Measurements from ENCODE around the gene PLCE1. TPM values are rescaled to one million over a fixed set of nuclear protein-coding genes. Genes with fewer than 3 reads are reported as not detected.

Gene PLCE1
- total and polyA plus RNA-seq, 2 of the 8 experiments (the other 6 are each of a cell fraction or from before 2014, with no cell fraction given) = 0.05 to 0.06 TPM

- Histone ChIP-seq H4K5ac (ENCODE audit: insufficient read length, low read depth, low read length) (no peak overlapping the region), H3K79me2 (ENCODE audit: control insufficient read depth in 1 of 2, insufficient read depth in 2 of 2, low read length in 2 of 2) (no peaks in the 10 kb centered on the region), H3K4me2 (ENCODE audit: insufficient read depth in 1 of 2, low read depth in 2 of 2, low read length in 2 of 2) (peak overlapping the region in 1 of 2 experiments; percentile 79; a peak in 1 of 4 replicates), H3K14ac (ENCODE audit: insufficient read length) (no peak overlapping the region), H3K56ac (replicated peaks; ENCODE audit: insufficient read length, low read depth, low read length) (no peak overlapping the region), H3K4me3 (ENCODE audit: extremely low read depth in 1 of 4, insufficient read depth in 2 of 4, low read depth in 3 of 4, low read length in 4 of 4) (no peak overlapping the region), H3K27ac (ENCODE audit: low read depth, low read length) (no peak overlapping the region), H2AFZ (ENCODE audit: low read length) (no peak overlapping the region), H4K8ac (ENCODE audit: extremely low read depth, insufficient read depth, low read length) (no peak overlapping the region), H3K9ac (replicated peaks in 1 of 4; ENCODE audit: extremely low read depth in 1 of 4, low read depth in 3 of 4, low read length in 3 of 4) (no peak overlapping the region), H2BK15ac (ENCODE audit: low read length) (no peak overlapping the region), H3K18ac (ENCODE audit: extremely low read depth, low read length) (no peak overlapping the region), H3K36me3 (ENCODE audit: control insufficient read depth in 2 of 4, insufficient read depth in 4 of 4, low read length in 3 of 4) (no peaks in the 10 kb centered on the region), H3K4me1 (replicated peaks in 1 of 4; ENCODE audit: control insufficient read depth in 3 of 4, insufficient read depth in 4 of 4, low read length in 3 of 4) (peaks cover 0 to 3% (median 0%) of the 10 kb centered on the region in 4 experiments; a peak in 3 of 7 replicates), H3K23ac (ENCODE audit: insufficient read length) (no peak overlapping the region), H2BK120ac (replicated peaks; ENCODE audit: low read depth, low read length) (no peak overlapping the region), H3K79me1 (ENCODE audit: low read depth, low read length) (no peaks in the 10 kb centered on the region), H2BK12ac (ENCODE audit: low read depth, low read length) (no peak overlapping the region), H2BK20ac (ENCODE audit: low read length) (no peak overlapping the region), H4K91ac (replicated peaks; ENCODE audit: insufficient read length, low read length) (no peak overlapping the region), H3K9me3 (ENCODE audit: insufficient read depth in 2 of 2, low read depth in 1 of 2, low read length in 1 of 2) (no peaks in the 10 kb centered on the region), H4K20me1 (replicated peaks in 1 of 2; ENCODE audit: control insufficient read depth in 1 of 2, insufficient read depth in 2 of 2, low read length in 2 of 2) (no peaks in the 10 kb centered on the region), H2AK5ac (ENCODE audit: low read depth, low read length) (no peak overlapping the region), H2BK5ac (ENCODE audit: low read depth, low read length) (no peak overlapping the region), H3K27me3 (replicated peaks in 1 of 4; ENCODE audit: control insufficient read depth in 3 of 4, extremely low read depth in 1 of 4, insufficient read depth in 3 of 4, low read length in 3 of 4) (peaks cover 25 to 65% (median 50%) of the 10 kb centered on the region in 4 experiments), H3K4ac (replicated peaks; ENCODE audit: insufficient read length, low read depth, low read length) (no peak overlapping the region), H3K23me2 (ENCODE audit: low read depth, low read length) (peaks cover 8% of the 10 kb centered on the region; the same call in 1 of the 2 replicates)
- DNase-seq (ENCODE audit: low read depth in 1 of 2, low spot score in 2 of 2) (no peak), FAIRE-seq (peak; percentile 13)
- ChIA-PET POLR2A (ENCODE audit: partially characterized antibody) (no interaction called here), CTCF (ENCODE audit: partially characterized antibody) (interaction anchor here (0.8 to 2.0 kb wide), 13 partner anchors 9 to 154 kb away, joined by 3 to 7 read pairs (median 3); no protein-coding TSS in a partner anchor)
- WGBS, 2 experiments (ENCODE audit: extremely low coverage in 1 of 2, insufficient coverage in 1 of 2, insufficient read length in 1 of 2, insufficient replicate concordance in 2 of 2, low coverage in 1 of 2, low lambda C conversion rate in 2 of 2, missing lambda C conversion rate in 1 of 2) = 76% methylated on average over 2 of the region's 2 CpGs; no CpG with 5 or more reads in 1 of the 2 experiments
- TF ChIP-seq RXRA (IDR thresholded peaks at IDR 0.05; ENCODE audit: insufficient read depth, low read depth, low read length) (no peak), RAD21 (IDR thresholded peaks at IDR 0.05 in 1 of 2, conservative IDR thresholded peaks at IDR 0.05 in 1 of 2; ENCODE audit: low read depth in 2 of 2, low read length in 2 of 2) (peak in 1 of 2 experiments; percentile 4; a peak in 1 of 4 replicates), JUN (IDR thresholded peaks at IDR 0.05; ENCODE audit: low read depth, low read length) (no peak), EZH2 (IDR thresholded peaks at IDR 0.05; ENCODE audit: low read depth, low read length, severe bottlenecking) (no peak)
Observed at GRCh38 chr10:93992400-93993030, 1.2 kb upstream of the PLCE1 start.

Data from H1 (cell line).